ENCODE measurements around the gene ITFG1.
"Not testable (repeated sequence)": the region's sequence is repeated elsewhere in the genome, so short reads cannot be mapped to it uniquely, and the experiment has no call there.

ITFG1 gene

GRCh38 chr16:47181066-47181465 lies 279.8 kb downstream of the ITFG1 start:
- not testable (repeated sequence) for H3K27ac ChIP-seq; DNase-seq (ENCODE audit: low read depth, low spot score)

DNA sequence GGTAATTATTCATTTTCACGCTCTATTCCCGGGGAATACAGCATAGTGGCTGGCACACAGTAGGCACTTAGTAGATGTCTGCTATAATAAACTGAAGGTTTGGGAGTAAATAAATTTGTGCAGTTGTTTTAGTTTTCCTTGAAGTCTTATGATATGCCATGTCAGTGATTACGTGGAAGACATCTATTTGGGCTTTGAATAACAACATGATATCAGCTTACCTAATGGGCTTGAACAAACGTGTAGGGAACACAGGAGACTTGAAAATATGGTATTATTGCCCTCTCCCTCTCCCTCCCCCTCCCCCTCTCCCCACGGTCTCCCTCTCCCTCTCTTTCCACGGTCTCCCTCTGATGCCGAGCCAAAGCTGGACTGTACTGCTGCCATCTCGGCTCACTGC lies 280.8 kb downstream of the ITFG1 start:
- no peak overlapping the region for H3K27ac ChIP-seq
- no peak for DNase-seq (ENCODE audit: low read depth, low spot score)

- DNase-seq (ENCODE audit: low read depth, low spot score) = no peak
Observed at GRCh38 chr16:47175152-47175551, 285.7 kb downstream of the ITFG1 start.

DNA sequence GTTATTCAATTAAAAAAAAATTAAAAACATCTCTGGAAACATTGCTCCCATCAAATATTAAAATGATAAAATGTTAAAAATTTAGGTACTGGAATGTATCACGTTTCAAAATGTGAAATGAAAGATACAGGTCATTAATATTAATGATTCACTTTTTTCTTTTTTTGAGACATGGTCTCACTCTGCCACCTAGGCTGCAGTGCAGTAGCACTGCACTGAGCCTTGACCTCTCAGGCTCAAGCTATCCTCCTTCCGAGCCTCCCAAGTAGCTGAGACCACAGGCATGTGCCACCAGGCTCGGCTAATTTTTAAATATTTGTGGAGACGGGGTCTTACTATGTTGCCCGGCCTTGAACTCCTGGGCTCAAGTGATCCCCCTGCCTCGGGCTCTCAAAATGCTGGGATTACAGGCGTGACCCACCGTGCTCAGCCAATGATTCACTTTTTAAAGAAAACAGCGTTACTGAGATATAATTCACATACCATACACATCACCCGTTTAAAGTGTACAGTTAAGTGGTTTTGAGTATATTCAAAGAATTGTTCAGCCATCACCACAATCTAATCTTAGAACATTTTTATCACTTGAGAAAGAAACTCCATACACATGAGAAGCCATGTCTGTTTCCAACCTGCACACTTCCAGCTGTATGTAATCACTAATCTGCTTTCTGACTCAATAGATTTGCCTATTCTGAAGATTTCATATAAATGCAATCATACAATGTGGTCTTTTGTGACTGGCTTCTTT lies 298.0 kb downstream of the ITFG1 start:
- DNase-seq (ENCODE audit: low read depth, low spot score) = no peak
- H3K27ac ChIP-seq = no peak overlapping the region

More at GRCh38 chr16:47175152-47175551, 285.7 kb downstream of the ITFG1 start:
- no peak overlapping the region for H3K27ac ChIP-seq

- DNase-seq (ENCODE audit: low read depth, low spot score) = no peak
- H3K27ac ChIP-seq = no peak overlapping the region
Observed at GRCh38 chr16:47161464-47161863, 299.4 kb downstream of the ITFG1 start.

DNA sequence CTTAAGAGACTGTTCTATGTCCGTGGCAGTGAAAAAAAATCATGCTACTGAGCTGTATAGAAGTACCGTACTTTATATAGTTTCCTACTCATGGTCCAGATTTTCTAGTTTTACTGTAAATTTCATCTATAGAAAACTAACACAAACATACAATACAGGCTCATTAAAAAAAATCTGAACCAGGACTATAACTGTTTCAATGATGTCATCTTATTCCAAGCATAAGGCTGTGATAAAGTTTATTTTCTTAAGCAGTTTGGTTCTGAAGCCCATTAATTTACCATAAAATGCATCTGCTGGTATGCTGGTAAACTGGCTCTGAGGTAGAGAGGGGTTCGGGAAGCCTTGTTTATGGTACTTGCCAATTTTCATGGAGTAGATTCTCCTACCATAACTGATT lies 300.4 kb downstream of the ITFG1 start:
- no peak for DNase-seq (ENCODE audit: low read depth, low spot score)

GRCh38 chr16:47158992-47159391 lies 301.9 kb downstream of the ITFG1 start:
- H3K27ac ChIP-seq = no peak overlapping the region
- DNase-seq (ENCODE audit: low read depth, low spot score) = no peak

More for the DNA sequence above, 300.4 kb downstream of the ITFG1 start:
- H3K27ac ChIP-seq = no peak overlapping the region

- no peak overlapping the region for H3K27ac ChIP-seq
- DNase-seq (ENCODE audit: low read depth, low spot score) = no peak
Observed at GRCh38 chr16:47156680-47157215, 304.1 kb downstream of the ITFG1 start.

DNA sequence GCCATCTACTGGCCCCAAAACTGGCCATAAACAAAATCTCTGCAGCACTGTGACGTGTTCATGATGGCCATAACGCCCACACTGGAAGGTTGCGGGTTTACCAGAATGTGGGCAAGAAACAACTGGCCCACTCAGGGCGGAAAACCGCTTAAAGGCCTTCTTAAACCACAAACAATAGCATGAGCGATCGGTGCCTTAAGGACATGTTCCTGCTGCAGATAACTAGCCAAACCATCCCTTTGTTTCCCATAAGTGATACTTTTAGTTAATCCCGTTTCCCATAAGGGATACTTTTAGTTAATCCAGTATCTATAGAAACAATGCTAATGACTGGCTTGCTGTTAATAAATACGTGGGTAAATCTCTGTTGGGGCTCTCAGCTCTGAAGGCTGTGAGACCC lies 308.4 kb downstream of the ITFG1 start:
- not testable (repeated sequence) for H3K27ac ChIP-seq; DNase-seq (ENCODE audit: low read depth, low spot score)

DNA sequence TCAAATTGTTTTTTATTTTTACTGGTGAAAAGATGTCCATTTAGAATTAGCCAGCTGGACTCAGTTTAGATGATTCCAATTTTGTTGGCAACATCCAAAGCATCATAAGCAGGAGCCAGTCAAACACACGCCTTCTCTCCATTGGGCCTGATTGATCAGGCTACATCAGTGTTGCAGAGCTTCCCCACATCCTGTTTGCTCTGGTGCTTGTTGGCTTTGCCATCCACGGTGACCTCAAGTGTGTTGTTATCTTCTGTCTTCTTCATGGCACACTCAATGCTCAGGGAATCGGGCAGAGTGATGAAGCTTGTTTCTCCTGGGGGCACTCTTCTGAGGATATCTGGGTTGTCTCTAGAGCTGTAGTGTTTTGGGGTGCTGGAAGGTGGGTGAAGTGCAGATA lies 310.8 kb downstream of the ITFG1 start:
- DNase-seq (ENCODE audit: low read depth, low spot score) = no peak
- H3K27ac ChIP-seq = no peak overlapping the region

GRCh38 chr16:47144559-47144877 lies 316.3 kb downstream of the ITFG1 start:
- DNase-seq (ENCODE audit: low read depth, low spot score) = no peak
- H3K27ac ChIP-seq = no peak overlapping the region

DNA sequence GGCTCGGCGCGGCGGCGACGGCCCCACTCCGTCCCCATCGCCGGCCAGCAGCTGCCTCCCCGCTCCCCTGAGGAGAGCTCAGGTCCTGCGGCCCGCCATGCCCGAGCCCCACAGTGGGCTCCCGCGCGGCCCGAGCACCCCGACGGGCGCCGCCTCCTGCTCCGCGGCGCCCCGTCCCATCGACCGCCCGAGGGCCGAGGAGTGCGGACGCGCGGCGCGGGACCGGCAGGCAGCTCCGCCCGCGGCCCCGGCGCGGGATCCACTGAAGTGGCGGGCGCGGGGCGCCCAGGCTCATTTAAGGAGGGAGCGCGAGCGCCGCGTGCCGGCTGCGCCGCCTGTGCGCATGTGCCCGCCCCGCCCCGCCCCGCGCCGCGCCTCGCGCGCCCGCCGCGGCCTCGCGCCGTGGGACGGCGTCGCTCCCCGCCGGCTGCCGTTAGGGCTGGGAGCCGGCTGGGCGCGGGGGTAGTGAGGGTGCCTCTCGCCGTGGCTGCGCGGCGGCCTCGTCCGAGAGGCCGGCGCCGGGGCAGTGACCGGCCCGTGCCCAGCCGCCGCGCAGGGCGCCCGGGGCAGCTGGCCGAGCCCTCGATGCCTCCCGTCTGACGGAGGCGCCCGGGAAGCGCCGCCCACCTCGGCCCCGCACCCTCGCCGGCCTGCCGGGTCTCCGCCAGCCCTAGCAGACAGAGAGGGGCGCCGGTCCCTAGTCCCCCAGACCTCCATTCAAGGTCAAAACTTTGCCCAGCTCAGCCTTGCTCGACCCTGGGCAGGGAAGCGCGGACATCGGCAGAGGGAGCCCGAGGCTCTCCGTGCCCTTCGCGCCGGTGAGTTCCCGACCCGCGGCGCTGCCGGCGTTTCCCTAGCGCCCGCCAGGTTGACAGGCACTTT lies 316.9 kb downstream of the ITFG1 start, which contains the start of gene NETO2:
Gene NETO2, minus strand, starts transcription at position 269 of the 882 bp plus-strand sequence. CDS start 333 bp downstream, outside the sequence.
- peak within 1 kb of the TSS; percentile 31 for H3K27ac ChIP-seq

GRCh38 chr16:47142821-47143676 lies 317.8 kb downstream of the ITFG1 start:
- peak overlapping the region; percentile 31 for H3K27ac ChIP-seq
- peak; percentile 6 for DNase-seq (ENCODE audit: low read depth, low spot score)

More for the DNA sequence above, 316.9 kb downstream of the ITFG1 start, which contains the start of gene NETO2:
- peak; percentile 6 for DNase-seq (ENCODE audit: low read depth, low spot score)

- H3K27ac ChIP-seq = peak overlapping the region; percentile 31
- DNase-seq (ENCODE audit: low read depth, low spot score) = no peak
Observed at GRCh38 chr16:47142486-47142820, 318.4 kb downstream of the ITFG1 start.

- DNase-seq (ENCODE audit: low read depth, low spot score) = peak; percentile 61
- peak overlapping the region; percentile 31 for H3K27ac ChIP-seq
Observed at GRCh38 chr16:47141773-47142485, 318.9 kb downstream of the ITFG1 start.

GRCh38 chr16:47140686-47141085 lies 320.2 kb downstream of the ITFG1 start:
- DNase-seq (ENCODE audit: low read depth, low spot score) = no peak
- no peak overlapping the region for H3K27ac ChIP-seq

DNA sequence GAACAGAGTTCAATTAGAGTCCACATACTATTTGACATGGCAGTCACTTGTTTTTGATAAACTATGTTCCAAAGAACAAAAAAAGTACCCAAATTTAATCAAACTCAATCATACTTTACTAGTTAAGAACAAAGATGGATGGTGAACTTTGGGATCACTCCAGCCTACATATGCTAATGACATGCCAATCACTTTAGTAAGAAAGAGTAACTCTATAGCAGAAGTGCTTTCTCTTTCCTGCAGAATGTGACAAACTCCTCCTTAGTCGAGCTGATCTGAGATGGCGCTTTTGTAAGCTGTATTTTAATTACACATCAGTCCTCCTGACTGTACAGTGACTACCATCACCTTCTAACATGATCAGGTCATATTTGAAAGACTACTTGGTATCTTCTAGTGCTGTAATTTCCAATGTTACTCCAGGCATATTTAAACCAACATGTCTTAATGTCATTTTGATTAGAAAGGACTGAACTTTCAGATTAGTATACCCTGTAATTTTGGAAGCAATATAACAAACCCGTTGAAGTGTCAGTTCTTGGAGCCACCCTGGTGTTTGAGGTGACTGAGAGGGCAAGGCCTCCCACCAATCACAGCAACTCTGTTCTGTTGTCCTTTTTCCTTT lies 321.2 kb downstream of the ITFG1 start:
- H3K27ac ChIP-seq = no peak overlapping the region
- DNase-seq (ENCODE audit: low read depth, low spot score) = no peak

- H3K27ac ChIP-seq; DNase-seq (ENCODE audit: low read depth, low spot score): not testable (repeated sequence)
Observed at GRCh38 chr16:47137925-47138324, 322.9 kb downstream of the ITFG1 start.
